ENCODE results near the gene HEG1.

DNA sequence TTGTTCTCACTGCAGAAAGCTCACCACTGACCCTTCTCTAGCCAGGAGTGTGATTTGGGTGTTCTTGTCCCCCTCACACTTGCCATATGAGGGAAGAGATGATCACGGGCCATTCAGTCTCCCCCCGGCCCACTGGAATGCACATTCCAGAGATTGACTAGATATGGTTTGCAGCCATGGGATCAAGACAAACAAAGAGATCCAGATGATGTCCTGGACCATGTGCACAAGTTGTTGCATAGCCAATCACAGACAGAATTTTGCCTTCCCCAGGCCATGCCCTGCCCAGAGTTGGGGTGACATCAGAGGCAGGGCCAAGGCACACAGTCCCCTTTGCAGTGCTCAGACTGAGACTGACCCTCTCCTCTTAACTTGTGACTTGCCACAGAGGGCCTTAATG is 136.0 kb downstream of the HEG1 start:
- no peak for TF ChIP-seq CTCF (IDR thresholded peaks at IDR 0.05; ENCODE audit: extremely low read depth in 1 of 2, insufficient read depth in 1 of 2, low read depth in 1 of 2, low read length in 2 of 2)
- TF ChIP-seq POLR2A (IDR thresholded peaks at IDR 0.05; ENCODE audit: low read depth, low read length), result no peak
- TF ChIP-seq GATA2 (IDR thresholded peaks at IDR 0.05; ENCODE audit: insufficient read depth, insufficient read length, low read depth, low read length), result no peak
- TF ChIP-seq JUN (IDR thresholded peaks at IDR 0.05; ENCODE audit: borderline replicate concordance, insufficient read depth, insufficient read length, low read depth), result no peak
- no peak for TF ChIP-seq POLR2AphosphoS5 (IDR thresholded peaks at IDR 0.05; ENCODE audit: insufficient read depth, low read depth, low read length)
- no peak for TF ChIP-seq EZH2 (IDR thresholded peaks at IDR 0.05; ENCODE audit: borderline replicate concordance, low read depth, low read length, severe bottlenecking)
